Mesendoderm (in vitro differentiated cells): Measurements from ENCODE around the gene FRAT2.
"Not testable (repeated sequence)": the region's sequence is repeated elsewhere in the genome, so short reads cannot be mapped to it uniquely, and the experiment has no call there.

ENCODE experiments used
- DNase-seq: peaks from one replicate; pipeline ENCODE4 v3.0.0; 2013
- H2AK5ac ChIP-seq: 2 replicates; pipeline ENCODE4 v1.6.1; 2013; ENCODE audit warnings: low read length, inconsistent platforms
- H2BK120ac ChIP-seq: 2 replicates; pipeline ENCODE4 v1.6.1; 2013; ENCODE audit warnings: low read depth, mild to moderate bottlenecking, low read length, moderate library complexity, mixed read lengths
- H2BK15ac ChIP-seq: replicated peaks from 2 replicates; pipeline ENCODE4 v1.6.1; 2013; ENCODE audit warnings: low read depth, mild to moderate bottlenecking, moderate library complexity
- H2BK5ac ChIP-seq: 2 replicates; pipeline ENCODE4 v1.6.1; 2013; ENCODE audit warnings: low read length, inconsistent platforms
- H3K18ac ChIP-seq: 2 replicates; pipeline ENCODE4 v1.6.1; 2013; ENCODE audit warnings: mild to moderate bottlenecking, low read length, mixed read lengths
- H3K23ac ChIP-seq: one replicate; pipeline ENCODE4 v1.6.1; 2013; ENCODE audit warnings: low read length
- H3K27ac ChIP-seq: 2 replicates; pipeline ENCODE4 v1.5.1; 2013; ENCODE audit warnings: low read depth, mild to moderate bottlenecking, inconsistent platforms, low read length, moderate library complexity
- H3K27me3 ChIP-seq: 2 replicates; pipeline ENCODE4 v1.6.1; 2013; ENCODE audit warnings: low read length, control low read depth, mild to moderate bottlenecking, inconsistent platforms; ENCODE audit not compliant: insufficient read depth, poor library complexity
- H3K36me3 ChIP-seq: 2 replicates; pipeline ENCODE4 v1.6.1; 2013; ENCODE audit warnings: low read length, inconsistent platforms; ENCODE audit not compliant: control insufficient read depth, insufficient read depth
- H3K4ac ChIP-seq: one replicate; pipeline ENCODE4 v1.6.1; 2013; ENCODE audit warnings: low read depth, mild to moderate bottlenecking, low read length, moderate library complexity
- H3K4me1 ChIP-seq: 2 replicates; pipeline ENCODE4 v1.6.1; 2013; ENCODE audit warnings: low read depth, low read length, inconsistent platforms; ENCODE audit not compliant: control insufficient read depth
- H3K4me2 ChIP-seq: 2 replicates; pipeline ENCODE4 v1.6.1; 2013; ENCODE audit warnings: low read length
- H3K4me3 ChIP-seq: 2 replicates; pipeline ENCODE4 v1.5.1; 2013; ENCODE audit warnings: mild to moderate bottlenecking, low read length
- H3K56ac ChIP-seq: one replicate; pipeline ENCODE4 v1.6.1; 2013; ENCODE audit warnings: low read length
- H3K79me1 ChIP-seq: 2 replicates; pipeline ENCODE4 v1.6.1; 2013; ENCODE audit warnings: low read length, inconsistent platforms
- H3K79me2 ChIP-seq: 2 replicates; pipeline ENCODE4 v1.6.1; 2013; ENCODE audit warnings: mild to moderate bottlenecking, low read length; ENCODE audit not compliant: control insufficient read depth, insufficient read depth
- H3K9ac ChIP-seq: 2 replicates; pipeline ENCODE4 v1.6.1; 2013; ENCODE audit warnings: low read length, inconsistent platforms
- H4K5ac ChIP-seq: one replicate; pipeline ENCODE4 v1.6.1; 2013; ENCODE audit warnings: low read length
- H4K8ac ChIP-seq: one replicate; pipeline ENCODE4 v1.6.1; 2013; ENCODE audit warnings: low read depth, mild to moderate bottlenecking, control low read depth, low read length, moderate library complexity
- WGBS: extraction: QIAGEN DNeasy Blood & Tissue Kit; methylation state at CpG from one replicate; pipeline ENCODE4 v1.1.7; 2013; ENCODE audit warnings: low lambda C conversion rate, missing lambda C conversion rate; ENCODE audit not compliant: insufficient coverage; ENCODE audit errors: extremely low coverage; 5-methylcytosine and 5-hydroxymethylcytosine counted together

FRAT2 gene

DNA sequence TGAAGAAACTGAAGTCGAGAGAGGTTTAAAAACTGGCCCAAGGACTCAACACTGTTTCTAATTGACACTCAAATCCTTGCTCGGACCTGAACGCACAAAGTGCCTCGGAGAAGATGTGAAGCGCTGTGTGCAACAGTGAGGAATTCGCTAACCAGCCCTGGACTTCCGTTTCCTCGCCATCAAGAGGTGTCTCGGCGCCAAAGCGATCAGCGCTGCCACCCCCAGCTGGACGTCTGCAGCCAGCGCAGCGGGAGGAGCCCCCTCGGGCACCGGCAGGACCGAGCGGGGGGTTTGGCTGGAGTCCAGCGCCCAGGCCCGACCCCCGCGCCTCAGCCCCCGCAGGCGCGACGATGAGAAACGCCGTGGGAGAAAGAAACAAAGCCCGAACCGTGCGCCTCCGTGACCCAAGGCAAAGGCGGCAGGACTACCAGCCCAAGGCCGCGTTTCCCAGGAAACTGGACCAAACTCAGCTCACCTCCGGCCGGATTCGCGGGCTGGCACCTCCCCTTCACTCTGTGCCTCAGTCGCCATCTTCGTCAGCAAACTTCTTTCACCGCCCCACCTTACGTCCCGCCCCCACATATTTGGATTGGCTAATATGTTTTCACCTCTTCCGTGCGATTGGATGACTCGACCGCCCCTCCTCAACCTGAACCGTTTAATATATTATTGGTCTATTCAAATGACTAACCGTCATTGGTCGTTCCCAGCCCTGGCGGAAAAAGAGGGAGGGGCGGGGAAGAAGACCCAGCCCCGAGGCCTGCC, 42.2 kb downstream of the FRAT2 start, which contains the start of gene ARHGAP19:
Gene ARHGAP19, minus strand, starts transcription at position 541 of the 765 bp plus-strand sequence. Its CDS starts 10 bp downstream, at position 531.
- peak within 1 kb of the TSS; percentile 15 for H2BK15ac ChIP-seq
- peak within 1 kb of the TSS; percentile 95 for H3K9ac ChIP-seq
- H3K79me2 ChIP-seq: no peaks in the 10 kb centered on the region
- no peaks in the 10 kb centered on the region for H3K4me1 ChIP-seq
- DNase-seq: peak; percentile 100
- WGBS: no CpG with 5 or more reads among the region's 55 CpGs
- no peak within 1 kb of the TSS for H3K23ac ChIP-seq
- H4K5ac ChIP-seq: no peak within 1 kb of the TSS
- no peaks in the 10 kb centered on the region for H3K27me3 ChIP-seq
- peak within 1 kb of the TSS; percentile 99 for H3K27ac ChIP-seq
- H3K4me3 ChIP-seq: peak within 1 kb of the TSS; percentile 94
- peak within 1 kb of the TSS; percentile 98 for H3K56ac ChIP-seq
- peak within 1 kb of the TSS; percentile 82 for H3K4me2 ChIP-seq
- H3K4ac ChIP-seq: peak within 1 kb of the TSS; percentile 83
- H3K36me3 ChIP-seq: no peaks in the 10 kb centered on the region
- no peaks in the 10 kb centered on the region for H3K79me1 ChIP-seq
- no peak within 1 kb of the TSS for H2AK5ac ChIP-seq
- H2BK120ac ChIP-seq: no peak within 1 kb of the TSS
- H2BK5ac ChIP-seq: peak within 1 kb of the TSS; percentile 80
- H3K18ac ChIP-seq: peak within 1 kb of the TSS; percentile 75
- no peak within 1 kb of the TSS for H4K8ac ChIP-seq

- Histone ChIP-seq H3K4ac (no peak overlapping the region), H4K8ac (no peak overlapping the region), H2BK5ac (peak overlapping the region; percentile 80), H2AK5ac (no peak overlapping the region), H3K36me3 (no peaks in the 10 kb centered on the region), H4K5ac (no peak overlapping the region), H3K27ac (peak overlapping the region; percentile 99), H3K9ac (peak overlapping the region; percentile 95), H3K79me1 (no peaks in the 10 kb centered on the region), H3K4me1 (no peaks in the 10 kb centered on the region), H3K4me2 (peak overlapping the region; percentile 82), H3K79me2 (no peaks in the 10 kb centered on the region), H3K56ac (peak overlapping the region; percentile 98), H3K4me3 (peak overlapping the region; percentile 94), H3K18ac (peak overlapping the region; percentile 75), H2BK15ac (no peak overlapping the region), H3K23ac (no peak overlapping the region), H2BK120ac (no peak overlapping the region), H3K27me3 (no peaks in the 10 kb centered on the region)
- WGBS: no CpG with 5 or more reads among the region's 25 CpGs
- no peak for DNase-seq
Measured at GRCh38 chr10:97291357-97292096, 43.0 kb downstream of the FRAT2 start.

DNA sequence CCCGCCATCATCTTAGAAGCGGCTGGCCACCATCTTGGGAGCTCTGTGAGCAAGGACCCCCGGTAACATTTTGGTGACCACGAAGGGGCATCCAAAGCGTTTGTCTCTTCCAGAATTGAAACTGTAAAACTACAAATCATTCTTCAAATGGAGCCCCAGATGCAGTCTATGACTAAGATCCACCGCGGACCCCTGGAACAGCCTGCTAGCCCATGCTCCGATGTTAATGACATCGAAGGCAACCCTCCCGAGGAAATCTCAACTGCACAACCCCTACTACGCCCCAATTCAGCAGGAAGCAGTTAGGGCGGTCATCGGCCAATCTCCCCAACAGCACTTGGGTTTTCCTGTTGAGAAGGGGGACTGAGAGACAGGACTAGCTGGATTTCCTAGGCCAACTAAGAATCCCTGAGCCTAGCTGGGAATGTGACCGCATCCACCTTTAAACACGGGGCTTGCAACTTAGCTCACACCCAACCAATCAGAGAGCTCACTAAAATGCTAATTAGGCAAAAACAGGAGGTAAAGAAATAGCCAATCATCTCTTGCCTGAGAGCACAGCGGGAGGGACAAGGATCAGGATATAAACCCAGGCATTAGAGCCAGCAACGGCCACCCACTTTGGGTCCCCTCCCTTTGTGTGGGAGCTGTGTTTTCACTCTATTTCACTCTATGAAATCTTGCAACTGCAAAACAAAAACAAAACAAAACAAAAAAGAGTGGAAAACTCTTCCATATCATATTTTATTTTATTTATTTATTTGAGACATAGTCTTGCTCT, 43.8 kb downstream of the FRAT2 start:
- not testable (repeated sequence) for H3K56ac ChIP-seq, H3K4me3 ChIP-seq, H2AK5ac ChIP-seq, H3K27me3 ChIP-seq, H4K8ac ChIP-seq, H2BK5ac ChIP-seq, H2BK15ac ChIP-seq, H3K4ac ChIP-seq, H4K5ac ChIP-seq, H3K4me2 ChIP-seq, H2BK120ac ChIP-seq, H3K79me1 ChIP-seq, H3K23ac ChIP-seq, H3K79me2 ChIP-seq, H3K18ac ChIP-seq, H3K4me1 ChIP-seq, H3K27ac ChIP-seq, H3K36me3 ChIP-seq, H3K9ac ChIP-seq, DNase-seq
- no CpG with 5 or more reads among the region's 17 CpGs for WGBS

GRCh38 chr10:97290076-97290475, 44.5 kb downstream of the FRAT2 start:
- H2BK120ac ChIP-seq, H3K36me3 ChIP-seq, DNase-seq, H3K9ac ChIP-seq, H2BK5ac ChIP-seq, H3K4ac ChIP-seq, H3K79me2 ChIP-seq, H3K56ac ChIP-seq, H3K18ac ChIP-seq, H3K23ac ChIP-seq, H3K27ac ChIP-seq, H3K4me3 ChIP-seq, H4K8ac ChIP-seq, H2BK15ac ChIP-seq, H4K5ac ChIP-seq, H3K79me1 ChIP-seq, H3K4me2 ChIP-seq, H3K27me3 ChIP-seq, H2AK5ac ChIP-seq, H3K4me1 ChIP-seq: not testable (repeated sequence)
- WGBS: no CpG with 5 or more reads among the region's 13 CpGs
